Ishikawa (cell line): ENCODE results near the gene PKNOX2.

Source experiments
- CEBPB ChIP-seq: IDR thresholded peaks from 2 replicates; pipeline ENCODE4 v1.6.1; 2012
- EGR1 ChIP-seq: IDR thresholded peaks from 2 replicates; pipeline ENCODE4 v1.6.1; 2012
- EP300 ChIP-seq: IDR thresholded peaks from 2 replicates; pipeline ENCODE4 v1.6.1; 2012; ENCODE audit warnings: borderline replicate concordance
- FOXM1 ChIP-seq: IDR thresholded peaks from 2 replicates; pipeline ENCODE4 v1.6.1; 2012; ENCODE audit warnings: low read depth, borderline replicate concordance
- MAX ChIP-seq: IDR thresholded peaks from 2 replicates; pipeline ENCODE4 v1.6.1; 2012
- NFIC ChIP-seq: IDR thresholded peaks from 2 replicates; pipeline ENCODE4 v1.6.1; 2012
- REST ChIP-seq: IDR thresholded peaks from 2 replicates; pipeline ENCODE4 v1.6.1; 2012; ENCODE audit warnings: low read depth, mild to moderate bottlenecking
- TAF1 ChIP-seq: IDR thresholded peaks from 2 replicates; pipeline ENCODE4 v1.6.1; 2012; ENCODE audit warnings: low read depth, mild to moderate bottlenecking
- TCF12 ChIP-seq: IDR thresholded peaks from 2 replicates; pipeline ENCODE4 v1.6.1; 2012; ENCODE audit warnings: low read depth
- TEAD4 ChIP-seq: IDR thresholded peaks from 2 replicates; pipeline ENCODE4 v1.6.1; 2012
- YY1 ChIP-seq: IDR thresholded peaks from 2 replicates; pipeline ENCODE4 v1.6.1; 2012; ENCODE audit warnings: low read depth
- ZBTB7A ChIP-seq: IDR thresholded peaks from 2 replicates; pipeline ENCODE4 v1.6.1; 2012; ENCODE audit warnings: low read depth

- TF ChIP-seq EGR1: no peak
- no peak for TF ChIP-seq TAF1
- TF ChIP-seq FOXM1: no peak
- no peak for TF ChIP-seq CEBPB
- TF ChIP-seq REST: no peak
- TF ChIP-seq NFIC: no peak
- no peak for TF ChIP-seq MAX
- TF ChIP-seq ZBTB7A: no peak
- no peak for TF ChIP-seq EP300
- TF ChIP-seq TCF12: no peak
- TF ChIP-seq TEAD4: no peak
- no peak for TF ChIP-seq YY1
Measured at GRCh38 chr11:125304136-125304535, 139.6 kb downstream of the PKNOX2 start.
